ENCODE results near the gene BAG1. TPM values are rescaled to one million over a fixed set of nuclear protein-coding genes. Genes with fewer than 3 reads are reported as not detected.

The BAG1 gene
- total RNA-seq, result 39.7 and 48.3 TPM in 2 replicates

DNA sequence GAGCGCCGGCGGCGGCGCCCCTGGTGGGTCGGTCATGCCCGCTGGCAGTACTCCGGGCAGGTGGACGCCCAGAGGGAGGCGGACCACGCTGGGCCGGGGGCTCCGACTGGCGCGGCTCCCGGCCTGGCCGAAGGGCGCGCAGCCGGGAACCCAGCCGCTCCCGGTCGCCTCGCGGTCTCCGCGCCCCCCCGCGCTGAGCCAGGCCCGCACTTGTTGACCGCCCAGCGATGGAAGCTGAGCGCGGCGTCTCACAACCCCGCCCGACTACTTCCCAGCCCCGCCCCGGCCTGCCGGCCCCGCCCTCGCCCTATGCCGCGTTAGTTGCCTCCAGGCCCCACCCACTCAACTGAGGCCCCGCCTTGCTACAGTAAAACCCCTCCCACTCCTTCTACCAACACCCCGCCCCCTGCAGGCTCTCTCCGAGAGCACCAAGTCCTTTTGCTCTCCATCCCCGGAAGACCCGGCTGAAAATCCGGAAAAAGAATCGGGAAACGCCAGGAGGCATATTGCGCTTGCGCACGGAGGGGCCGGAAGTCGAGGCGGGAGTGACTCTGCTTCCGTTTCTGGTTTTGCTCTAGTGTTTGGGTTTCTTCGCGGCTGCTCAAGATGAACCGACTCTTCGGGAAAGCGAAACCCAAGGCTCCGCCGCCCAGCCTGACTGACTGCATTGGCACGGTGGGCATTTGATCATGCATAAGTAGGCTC lies at the start of gene BAG1, which contains the start of gene CHMP5:
TSS of gene BAG1 (minus strand) at position 236 of the 705 bp plus-strand sequence.
TSS of gene CHMP5 (plus strand) at position 577 of the 705 bp plus-strand sequence. CDS start at position 607, 30 bp downstream.
- DNase-seq, result peak; percentile 99

DNA sequence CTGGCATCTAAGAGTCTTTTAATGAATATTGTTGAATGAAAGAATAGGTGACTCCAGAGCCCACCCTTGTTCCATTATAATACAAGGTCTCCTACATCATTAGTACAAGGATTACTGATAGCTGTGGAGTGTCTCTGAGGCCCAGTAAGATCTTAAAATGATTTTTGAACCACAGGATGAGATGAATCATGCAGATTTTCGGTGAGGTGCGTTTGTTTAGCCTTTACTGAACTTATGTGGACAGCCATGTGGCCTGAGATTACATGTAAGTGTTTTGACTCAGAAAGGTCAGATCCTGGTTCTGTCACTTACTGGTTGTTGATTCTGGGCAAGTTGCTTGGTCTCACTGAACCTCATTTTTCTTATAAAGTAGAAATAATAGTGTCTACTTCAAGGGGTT lies 47.4 kb upstream of the BAG1 start:
- DNase-seq, result no peak

DNA sequence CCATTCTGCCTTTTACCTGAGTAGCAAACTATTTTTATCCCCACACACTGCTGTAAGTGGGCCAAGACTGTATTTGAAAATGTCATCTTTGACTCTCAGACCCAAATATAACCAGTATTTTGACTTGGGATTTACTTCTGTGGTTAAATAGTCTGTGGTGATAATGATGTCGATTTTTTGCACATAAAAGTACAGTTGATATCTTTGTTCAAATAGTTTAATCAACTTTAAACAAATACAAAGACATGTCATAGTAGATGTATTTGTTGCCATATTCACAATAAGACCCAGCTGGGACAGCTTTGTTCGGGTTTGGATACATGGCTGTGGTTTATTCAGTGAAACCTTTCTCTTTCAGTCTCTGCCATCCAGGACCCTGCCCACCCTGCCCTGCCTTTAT lies 46.2 kb upstream of the BAG1 start:
- DNase-seq, result no peak

DNA sequence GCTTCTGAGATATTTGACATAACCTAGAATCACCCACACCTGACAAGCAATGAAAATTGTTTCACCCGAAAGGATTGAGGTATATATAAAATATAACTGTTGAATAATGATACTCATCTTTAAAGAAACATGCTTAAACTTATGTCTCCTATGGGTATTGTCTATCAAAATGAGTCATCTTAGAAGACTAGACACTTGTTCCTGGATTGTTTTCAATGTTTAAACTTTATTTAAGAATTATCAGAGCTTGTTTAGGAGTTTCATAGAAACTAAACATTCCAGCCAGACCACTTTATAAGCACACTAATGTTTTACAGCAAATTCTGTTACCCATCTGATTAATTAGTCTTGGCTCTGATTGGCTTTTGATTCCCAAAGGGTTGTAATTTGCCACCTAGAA lies 45.4 kb upstream of the BAG1 start:
- DNase-seq, result no peak

DNA sequence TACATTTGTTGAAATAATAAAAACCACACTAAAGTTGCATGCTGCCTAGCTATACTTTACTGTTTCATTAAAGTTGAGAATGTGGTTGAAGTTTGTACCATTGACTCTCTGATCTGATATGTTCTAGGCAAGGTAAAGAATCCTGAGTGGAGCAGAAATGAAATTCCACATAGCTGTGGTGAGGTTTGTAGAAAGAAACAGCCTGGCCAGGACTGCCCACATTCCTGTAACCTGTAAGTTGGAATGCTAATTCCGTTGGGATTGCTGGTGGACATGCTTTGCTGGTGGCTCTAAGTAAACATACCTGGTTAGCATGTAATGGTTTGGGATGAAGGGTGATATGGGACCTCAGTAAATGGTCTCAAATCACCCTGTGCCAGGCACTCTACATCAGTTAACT lies 42.6 kb upstream of the BAG1 start:
- DNase-seq, result no peak

DNA sequence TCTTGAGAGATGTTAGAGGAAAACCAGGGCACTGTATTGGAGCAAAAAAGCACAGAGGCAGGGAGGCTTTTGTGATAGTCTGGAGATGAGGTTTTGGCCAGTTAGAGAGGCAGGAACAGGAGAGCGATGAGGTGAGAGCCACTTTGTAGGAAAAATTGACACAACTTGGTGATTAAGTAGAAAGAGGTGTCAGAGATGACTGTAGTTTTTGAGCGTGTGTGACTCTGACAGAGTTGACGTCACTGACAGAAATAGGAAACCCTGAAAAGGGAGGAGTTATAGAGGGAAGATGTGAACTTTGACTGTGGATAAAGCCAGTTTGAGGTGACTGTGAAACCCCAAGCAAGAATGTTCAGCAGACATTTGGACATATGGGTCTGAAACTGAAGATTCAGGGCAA lies 41.5 kb upstream of the BAG1 start:
- DNase-seq, result no peak

DNA sequence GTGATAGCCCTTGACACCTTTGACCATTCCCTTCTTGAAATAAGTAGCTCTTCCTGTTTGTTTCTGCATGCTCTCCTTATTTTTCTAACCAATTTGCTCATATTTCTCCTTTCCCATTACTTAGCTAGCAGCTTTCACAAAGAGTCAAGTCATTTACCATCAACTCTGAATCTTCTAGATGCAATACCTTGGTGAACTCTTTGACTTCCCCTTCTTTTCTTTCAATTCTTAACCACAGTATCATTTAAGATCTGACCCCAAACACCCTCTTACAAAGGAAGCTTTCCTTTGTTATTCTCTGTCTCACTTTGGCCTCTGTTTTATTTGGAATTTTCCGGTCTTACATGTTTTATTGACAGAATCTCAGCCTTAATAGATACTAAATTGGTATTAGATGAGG lies 39.9 kb upstream of the BAG1 start:
- DNase-seq, result no peak

DNA sequence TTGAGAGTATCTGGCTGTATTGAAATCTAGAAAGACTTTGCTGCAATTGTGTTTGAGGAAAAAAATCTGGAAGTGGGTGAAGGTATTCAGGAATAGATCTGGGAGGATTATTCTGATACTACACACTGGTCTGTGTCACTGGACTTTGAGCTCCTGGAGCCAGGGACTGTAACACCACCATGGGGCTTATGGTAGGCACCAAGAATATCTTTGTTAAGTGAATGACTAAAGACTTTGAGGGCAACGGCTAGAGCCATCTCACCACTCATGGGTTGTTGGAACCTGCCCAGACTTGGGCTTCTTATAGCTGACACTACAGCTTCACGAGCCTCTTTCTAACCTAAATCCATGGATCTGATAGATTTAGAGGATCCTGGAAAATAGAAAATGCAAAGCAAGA lies 36.0 kb upstream of the BAG1 start:
- DNase-seq, result no peak

DNA sequence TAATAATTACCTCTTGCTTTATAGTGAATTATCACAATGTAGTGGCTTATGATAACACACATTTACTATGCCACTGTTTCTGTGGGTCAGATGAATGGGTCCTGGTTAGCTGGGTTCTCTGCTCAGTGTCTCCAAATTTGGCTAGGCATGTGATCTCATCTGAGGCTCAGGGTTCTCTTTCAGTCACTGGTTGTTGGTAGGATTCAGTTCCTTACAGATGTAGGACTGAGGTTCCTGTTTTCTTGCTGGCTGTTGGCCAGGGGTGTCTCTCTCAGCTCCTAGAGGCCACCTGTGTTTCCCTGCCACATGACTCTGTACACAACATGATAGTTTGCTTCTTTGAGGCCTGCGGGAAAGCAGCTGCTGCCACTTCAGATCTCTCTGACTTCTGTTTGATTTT lies 32.9 kb upstream of the BAG1 start:
- peak; percentile 48 for DNase-seq

DNA sequence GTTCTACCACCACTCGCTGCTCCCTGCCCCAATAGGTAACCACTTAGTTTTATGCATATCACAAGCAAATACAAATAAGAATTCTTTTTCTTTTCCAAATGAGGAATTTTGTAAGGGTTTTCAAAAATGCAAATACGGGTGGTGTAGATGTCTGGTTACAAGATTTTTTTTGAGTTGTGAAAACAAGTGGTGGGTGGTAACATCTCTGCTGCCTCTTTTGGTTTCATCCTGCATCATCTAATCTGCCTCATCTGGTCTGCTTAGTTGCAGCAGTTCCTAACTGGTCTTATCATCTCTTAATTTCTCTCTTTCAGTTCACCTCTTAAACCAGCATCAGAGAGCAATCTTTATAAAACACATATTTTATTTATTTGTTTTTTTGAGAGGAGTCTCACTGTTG lies 31.1 kb upstream of the BAG1 start:
- DNase-seq, result no peak

DNA sequence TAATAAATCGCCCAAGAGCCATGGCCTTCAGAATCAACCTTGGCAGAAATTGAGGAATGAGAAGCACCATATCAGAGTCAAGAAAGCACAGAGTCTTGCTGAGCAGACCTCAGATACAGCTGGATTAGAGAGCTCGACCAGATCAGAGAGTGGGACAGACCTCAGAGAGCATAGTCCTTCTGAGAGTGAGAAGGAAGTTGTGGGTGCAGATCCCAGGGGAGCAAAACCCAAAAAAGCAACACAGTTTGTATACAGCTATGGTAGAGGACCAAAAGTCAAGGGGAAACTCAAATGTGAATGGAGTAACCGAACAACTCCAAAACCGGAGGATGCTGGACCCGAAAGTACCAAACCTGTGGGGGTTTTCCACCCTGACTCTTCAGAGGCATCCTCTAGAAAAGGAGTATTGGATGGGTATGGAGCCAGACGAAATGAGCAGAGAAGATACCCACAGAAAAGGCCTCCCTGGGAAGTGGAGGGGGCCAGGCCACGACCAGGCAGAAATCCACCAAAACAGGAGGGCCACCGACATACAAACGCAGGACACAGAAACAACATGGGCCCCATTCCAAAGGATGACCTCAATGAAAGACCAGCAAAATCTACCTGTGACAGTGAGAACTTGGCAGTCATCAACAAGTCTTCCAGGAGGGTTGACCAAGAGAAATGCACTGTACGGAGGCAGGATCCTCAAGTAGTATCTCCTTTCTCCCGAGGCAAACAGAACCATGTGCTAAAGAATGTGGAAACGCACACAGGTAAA lies 30.3 kb upstream of the BAG1 start:
- no peak for DNase-seq

DNA sequence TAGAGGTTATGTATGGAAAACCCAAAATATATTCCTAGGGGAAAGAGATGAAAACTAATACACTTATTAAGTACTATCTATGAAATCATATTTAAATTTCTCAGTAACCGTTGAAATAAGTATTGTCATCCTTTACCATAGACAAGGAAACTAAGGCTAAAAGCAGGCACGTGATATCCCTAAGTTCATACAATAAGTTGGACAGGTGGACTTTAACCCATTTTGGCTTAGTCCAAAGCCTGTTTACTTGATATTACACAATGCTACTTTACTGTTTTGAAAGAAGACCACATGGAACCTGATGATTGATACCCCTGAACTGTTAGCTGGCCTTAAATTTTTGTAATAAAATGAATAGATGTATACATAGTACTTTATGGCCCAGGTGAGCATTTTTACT lies 29.3 kb upstream of the BAG1 start:
- DNase-seq, result no peak

DNA sequence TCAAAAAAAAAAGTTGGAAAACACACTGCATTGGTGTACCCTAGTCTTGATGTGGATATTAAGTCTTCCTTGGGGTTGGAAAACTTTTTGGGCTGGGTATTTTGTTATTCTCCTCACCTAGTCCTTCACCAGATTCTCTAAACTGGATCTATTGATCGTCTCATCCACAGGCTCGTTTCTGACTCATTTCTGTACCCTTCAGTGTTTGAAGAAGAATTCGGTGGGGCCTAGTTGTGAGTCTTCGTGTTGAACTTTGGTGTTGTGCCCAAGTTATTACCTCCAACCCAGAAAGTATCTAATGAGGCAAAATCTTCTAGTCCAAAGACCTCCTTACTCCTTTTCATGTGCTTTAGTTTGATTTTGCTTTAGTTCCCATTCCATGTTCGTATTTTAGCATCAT lies 27.4 kb upstream of the BAG1 start:
- no peak for DNase-seq

DNA sequence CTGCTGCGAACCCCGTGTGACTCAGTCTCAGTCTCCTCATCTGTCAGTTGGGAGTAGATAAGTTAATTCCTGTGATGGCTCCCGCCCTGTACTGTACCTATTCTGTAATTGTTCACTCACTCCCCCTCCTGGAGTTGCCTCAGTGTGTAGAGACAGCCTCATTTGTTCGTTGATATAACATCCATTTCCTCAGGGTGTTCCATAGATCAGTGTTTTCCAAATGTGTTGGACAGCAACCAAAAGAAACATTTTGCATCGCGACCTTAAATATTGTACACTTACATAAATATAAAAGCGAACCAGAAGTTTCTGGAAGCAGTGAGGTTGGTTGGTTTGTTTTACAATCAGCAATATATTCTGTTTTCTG lies 26.5 kb upstream of the BAG1 start:
- peak; percentile 72 for DNase-seq

DNA sequence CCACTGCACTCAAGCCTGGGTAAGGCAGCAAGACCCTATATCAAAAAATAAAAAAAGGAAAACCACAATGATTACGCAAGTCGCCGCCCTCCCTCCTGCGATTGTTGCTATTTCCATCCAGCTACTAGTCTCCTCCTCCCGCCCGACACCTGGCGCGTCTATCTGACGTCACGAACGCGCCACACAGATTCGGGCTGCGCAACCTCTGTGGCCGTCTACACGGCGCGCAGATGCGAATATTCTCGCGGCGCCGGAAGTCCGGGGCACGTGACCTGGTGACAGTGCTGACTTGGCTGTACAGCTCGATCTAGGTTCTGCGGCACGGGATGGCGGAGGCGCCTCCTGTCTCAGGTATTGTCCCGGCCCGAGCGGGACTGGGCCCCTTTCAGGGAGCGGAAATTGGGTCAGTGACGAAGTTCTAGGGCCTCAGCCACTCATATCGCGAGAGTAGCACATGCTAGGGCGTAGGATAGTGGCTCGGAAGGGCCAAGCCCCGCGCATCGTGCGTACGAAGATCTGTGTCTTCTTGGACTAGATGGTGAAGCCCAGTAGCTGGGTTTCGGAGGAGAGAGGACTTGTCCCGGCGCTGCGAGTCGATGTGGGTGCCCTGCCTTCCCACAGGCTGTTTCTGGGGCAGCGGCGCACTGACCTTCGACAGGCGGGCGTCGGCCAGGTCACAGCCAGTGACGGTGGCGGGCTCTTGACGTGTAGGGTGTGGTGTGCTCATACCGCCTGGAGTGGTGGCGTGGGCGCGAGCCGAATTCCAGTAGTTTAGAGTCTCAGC lies 25.9 kb upstream of the BAG1 start, which contains the start of gene NFX1:
TSS of gene NFX1 (plus strand) at position 270 of the 784 bp plus-strand sequence. CDS start at position 327, 57 bp downstream.
- peak; percentile 99 for DNase-seq

DNA sequence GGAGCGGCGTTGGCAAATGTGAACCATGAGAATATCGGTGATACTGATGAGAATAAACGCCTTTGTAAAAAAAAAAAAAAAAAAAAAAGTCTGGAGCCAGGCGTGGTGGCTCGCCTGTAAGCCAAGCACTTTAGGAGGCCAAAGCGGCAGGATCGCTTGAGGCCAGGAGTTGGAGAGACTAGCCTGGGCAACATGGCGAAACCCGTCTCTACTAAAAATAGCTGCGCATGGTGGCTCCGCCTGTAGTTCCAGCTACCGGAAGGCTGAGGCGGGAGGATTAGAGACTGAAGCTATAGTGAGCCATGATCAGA lies 25.4 kb upstream of the BAG1 start:
- no peak for DNase-seq

DNA sequence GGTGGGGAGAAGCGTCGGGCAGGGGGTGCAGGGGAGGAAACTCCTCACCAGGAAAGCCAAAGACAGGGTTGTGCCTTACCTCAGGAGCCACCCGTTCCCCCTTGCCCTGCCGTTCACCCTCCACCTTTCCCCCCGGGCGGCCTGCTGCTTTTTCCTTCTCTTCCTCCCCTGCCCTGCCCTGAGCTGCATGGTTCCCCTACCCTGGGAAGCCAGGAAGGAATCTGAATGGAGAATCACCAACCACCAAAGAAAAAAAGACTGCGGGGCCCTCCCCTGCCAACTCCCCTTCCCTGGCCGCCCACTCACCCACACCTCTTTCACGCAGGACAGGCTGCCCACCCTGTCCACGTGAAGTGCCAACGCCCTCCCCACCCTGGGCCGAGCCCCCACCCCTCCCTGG lies 25.0 kb upstream of the BAG1 start:
- DNase-seq, result peak; percentile 33

DNA sequence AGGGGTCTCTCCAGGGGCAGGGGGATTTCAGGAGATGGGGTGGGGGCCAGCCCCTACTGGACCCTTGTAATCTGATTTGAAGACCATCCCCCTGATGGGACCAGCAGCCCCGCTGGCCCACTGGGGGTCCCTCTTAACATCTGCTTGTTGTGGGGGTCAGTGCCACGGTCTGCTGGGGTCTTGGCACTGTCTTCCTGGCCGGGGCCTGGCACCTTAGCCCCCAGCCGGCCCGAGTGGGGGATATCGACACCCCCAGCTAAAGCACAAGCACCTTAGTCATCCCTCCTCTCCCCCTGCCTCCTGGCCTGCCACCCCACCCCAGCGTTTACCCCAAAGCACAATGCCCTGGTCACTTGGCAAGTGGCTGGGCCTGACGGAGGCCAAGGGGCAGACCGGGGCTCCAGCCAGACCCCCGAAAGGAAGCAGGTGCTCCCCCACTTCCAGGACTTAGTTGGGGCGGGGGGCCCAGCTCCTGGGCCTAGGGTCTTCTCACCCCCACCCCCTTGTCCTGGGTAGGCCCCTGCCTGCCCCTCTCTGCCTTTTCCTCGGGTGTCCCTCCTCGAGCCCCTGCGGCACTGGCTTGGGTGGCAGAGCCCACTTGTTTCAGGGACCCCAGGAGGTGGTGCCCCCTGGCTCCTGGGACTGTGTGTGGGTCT lies 24.4 kb upstream of the BAG1 start:
- no peak for DNase-seq

DNA sequence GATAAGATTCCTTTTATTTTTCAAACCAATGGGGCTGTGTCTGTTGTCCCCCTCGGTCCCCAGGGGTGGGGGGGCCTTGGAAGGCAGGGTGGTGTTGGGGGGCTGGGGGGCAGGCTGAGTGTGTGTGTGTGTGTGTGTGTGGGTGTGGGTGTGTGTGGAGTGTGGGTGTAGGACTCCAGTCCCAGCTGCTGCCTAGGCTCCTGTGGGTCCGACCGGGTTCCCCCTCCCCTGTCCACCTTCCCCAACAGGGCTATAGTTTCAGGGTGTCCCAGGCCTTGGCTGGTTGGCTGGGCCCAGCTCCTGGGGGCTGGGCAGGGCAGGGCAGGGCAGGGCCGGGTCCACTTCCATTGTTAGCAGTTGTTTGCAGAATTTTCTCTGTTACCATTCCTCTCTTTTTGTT lies 23.7 kb upstream of the BAG1 start:
- DNase-seq, result no peak

DNA sequence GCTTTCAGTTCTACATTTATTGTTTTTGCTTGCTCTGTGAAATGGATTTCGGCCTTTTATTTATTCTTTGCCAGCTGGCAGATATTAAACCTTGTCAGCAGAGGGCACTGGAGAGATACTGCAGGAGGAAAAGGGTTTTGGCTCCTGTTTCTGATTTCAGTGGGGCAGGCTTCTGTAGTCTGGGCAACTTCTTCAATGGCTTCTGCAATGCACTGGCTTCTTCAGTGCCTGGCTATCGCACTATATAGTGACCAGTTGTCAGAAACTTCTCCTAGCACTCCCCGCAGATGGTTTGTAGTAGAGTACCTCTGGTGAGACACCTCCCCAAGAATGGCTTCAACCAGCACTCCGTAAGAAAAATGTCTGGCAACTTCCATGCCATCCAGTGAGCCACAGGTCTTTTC lies 22.6 kb upstream of the BAG1 start:
- DNase-seq, result peak; percentile 83

DNA sequence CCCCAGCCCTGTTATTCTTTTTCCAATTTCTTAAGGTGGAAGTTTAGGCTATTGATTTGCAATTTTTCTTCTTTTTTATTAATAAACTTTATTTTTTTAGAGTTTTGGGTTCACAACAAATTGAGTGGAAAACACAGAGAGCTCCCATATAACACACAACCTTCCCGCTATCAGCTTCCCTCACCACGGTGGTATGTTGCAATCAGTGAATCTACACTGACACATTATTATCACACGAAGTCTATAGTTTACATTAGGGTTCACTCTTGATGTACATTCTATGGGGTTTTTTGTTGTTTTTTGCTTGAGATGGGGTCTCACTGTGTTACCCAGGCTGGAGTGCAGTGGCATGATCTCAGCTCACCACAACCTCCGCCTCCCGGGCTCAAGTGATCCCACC lies 21.0 kb upstream of the BAG1 start:
- no peak for DNase-seq

DNA sequence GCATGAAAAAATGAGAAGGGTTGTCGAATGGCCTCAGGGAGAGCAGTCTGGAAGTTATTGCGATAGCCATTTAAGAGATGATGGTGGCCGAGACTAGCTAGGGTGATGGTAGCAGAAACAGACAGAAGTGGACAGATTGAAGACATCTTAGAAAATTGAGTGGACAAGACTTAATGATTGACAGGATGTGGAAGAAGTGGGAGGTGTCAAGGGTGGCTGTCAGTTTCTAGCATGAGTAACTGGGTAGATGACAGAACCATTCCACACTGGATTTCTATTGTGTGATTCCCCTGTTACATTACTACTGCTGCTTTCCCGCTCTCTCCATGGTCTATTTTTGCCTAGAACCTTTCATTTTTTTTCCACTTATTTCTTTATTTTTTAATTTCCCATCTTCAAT lies 13.0 kb upstream of the BAG1 start:
- DNase-seq, result no peak

DNA sequence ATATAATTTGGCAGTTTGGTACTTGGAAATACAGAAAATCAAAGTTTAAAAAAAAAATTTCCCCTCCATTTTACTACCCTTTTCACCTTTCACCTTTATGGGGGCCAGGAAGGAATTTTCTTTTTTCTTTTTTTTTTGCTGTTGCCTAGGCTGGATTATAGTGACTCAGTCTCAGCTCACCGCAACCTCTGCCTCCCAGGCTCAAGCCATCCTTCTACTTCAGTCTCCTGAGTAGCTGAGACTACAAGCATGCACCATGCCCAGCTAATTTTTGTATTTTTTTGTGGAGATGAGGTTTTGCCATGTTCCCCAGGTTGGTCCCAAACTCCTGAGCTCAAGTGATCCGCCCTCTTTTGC lies 9.4 kb upstream of the BAG1 start:
- no peak for DNase-seq
